C4-2B (cell line): ENCODE results near the gene FAM89B.

ENCODE experiments used
- ZFX ChIP-seq: fragments of 450-650 bp; IDR thresholded peaks from 2 replicates; pipeline ENCODE4 v1.6.1; 2017
- TF ChIP-seq, protein P1 (sequence below): fragments of 450-650 bp; conservative IDR thresholded peaks from 2 replicates; pipeline ENCODE4 v1.5.1; 2017; ENCODE audit warnings: mild to moderate bottlenecking

GRCh38 chr11:65610404-65610803, 38.1 kb downstream of the FAM89B start:
- TF ChIP-seq, protein P1, sequence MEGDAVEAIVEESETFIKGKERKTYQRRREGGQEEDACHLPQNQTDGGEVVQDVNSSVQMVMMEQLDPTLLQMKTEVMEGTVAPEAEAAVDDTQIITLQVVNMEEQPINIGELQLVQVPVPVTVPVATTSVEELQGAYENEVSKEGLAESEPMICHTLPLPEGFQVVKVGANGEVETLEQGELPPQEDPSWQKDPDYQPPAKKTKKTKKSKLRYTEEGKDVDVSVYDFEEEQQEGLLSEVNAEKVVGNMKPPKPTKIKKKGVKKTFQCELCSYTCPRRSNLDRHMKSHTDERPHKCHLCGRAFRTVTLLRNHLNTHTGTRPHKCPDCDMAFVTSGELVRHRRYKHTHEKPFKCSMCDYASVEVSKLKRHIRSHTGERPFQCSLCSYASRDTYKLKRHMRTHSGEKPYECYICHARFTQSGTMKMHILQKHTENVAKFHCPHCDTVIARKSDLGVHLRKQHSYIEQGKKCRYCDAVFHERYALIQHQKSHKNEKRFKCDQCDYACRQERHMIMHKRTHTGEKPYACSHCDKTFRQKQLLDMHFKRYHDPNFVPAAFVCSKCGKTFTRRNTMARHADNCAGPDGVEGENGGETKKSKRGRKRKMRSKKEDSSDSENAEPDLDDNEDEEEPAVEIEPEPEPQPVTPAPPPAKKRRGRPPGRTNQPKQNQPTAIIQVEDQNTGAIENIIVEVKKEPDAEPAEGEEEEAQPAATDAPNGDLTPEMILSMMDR: no peak
- no peak for TF ChIP-seq ZFX
